Neural crest cell (in vitro differentiated cells): Measurements from ENCODE around the gene ASB7. TPM values are rescaled to one million over a fixed set of nuclear protein-coding genes. Genes with fewer than 3 reads are reported as not detected.

Experiments
- DNase-seq: peaks from one replicate; pipeline ENCODE4 v3.0.0; 2021; ENCODE audit warnings: low read depth, mixed read lengths, low spot score
- H3K27ac Mint-ChIP-seq: one replicate; pipeline ENCODE4 v1.8.0; 2021; ENCODE audit warnings: mild to moderate bottlenecking, mixed read lengths; ENCODE audit not compliant: unreplicated experiment
- H3K27me3 Mint-ChIP-seq: 2 replicates; pipeline ENCODE4 v1.8.0; 2021; ENCODE audit warnings: low read depth, mild to moderate bottlenecking, mixed read lengths
- H3K36me3 Mint-ChIP-seq: 2 replicates; pipeline ENCODE4 v1.8.0; 2021; ENCODE audit warnings: low read depth, mild to moderate bottlenecking, mixed read lengths
- H3K4me1 Mint-ChIP-seq: 2 replicates; pipeline ENCODE4 v1.8.0; 2021; ENCODE audit warnings: mixed read lengths
- H3K4me3 Mint-ChIP-seq: one replicate; pipeline ENCODE4 v1.8.0; 2021; ENCODE audit warnings: mild to moderate bottlenecking, mixed read lengths
- H3K9me3 Mint-ChIP-seq: 2 replicates; pipeline ENCODE4 v1.8.0; 2021; ENCODE audit warnings: mixed read lengths
- CTCF ChIP-seq: fragments of 200-600 bp; sonication (generic); conservative IDR thresholded peaks from 2 replicates; pipeline ENCODE4 v1.5.0; 2021; ENCODE audit warnings: antibody characterized with exemption, mild to moderate bottlenecking
- total RNA-seq: library from RNA; stranded (reverse); gene quantifications from 2 replicates; pipeline ENCODE4 v1.2.1, GENCODE V29; 2021

The ASB7 gene
- total RNA-seq, 1 donor from 2014 or later, result 14.4 TPM

- peak; percentile 91 for TF ChIP-seq CTCF
- H3K27me3 Mint-ChIP-seq, result no peaks in the 10 kb centered on the region
- no peaks in the 10 kb centered on the region for H3K9me3 Mint-ChIP-seq
- peak; percentile 69 for DNase-seq
- H3K4me3 Mint-ChIP-seq, result no peak overlapping the region
- H3K27ac Mint-ChIP-seq, result no peak overlapping the region
- peaks cover 2% of the 10 kb centered on the region for H3K36me3 Mint-ChIP-seq
- no peaks in the 10 kb centered on the region for H3K4me1 Mint-ChIP-seq
Measured at GRCh38 chr15:100627789-100628395, 25.5 kb downstream of the ASB7 start.

GRCh38 chr15:100628746-100629145, 26.4 kb downstream of the ASB7 start:
- no peak for DNase-seq
- Mint-ChIP-seq H3K27ac (no peak overlapping the region), H3K9me3 (no peaks in the 10 kb centered on the region), H3K4me1 (no peaks in the 10 kb centered on the region), H3K27me3 (no peaks in the 10 kb centered on the region), H3K4me3 (no peak overlapping the region), H3K36me3 (peaks cover 2% of the 10 kb centered on the region)
- no peak for TF ChIP-seq CTCF

GRCh38 chr15:100631831-100632230, 29.4 kb downstream of the ASB7 start:
- Mint-ChIP-seq H3K9me3 (no peaks in the 10 kb centered on the region), H3K4me3 (no peak overlapping the region), H3K4me1 (no peaks in the 10 kb centered on the region), H3K36me3 (peaks cover 2% of the 10 kb centered on the region), H3K27me3 (no peaks in the 10 kb centered on the region), H3K27ac (no peak overlapping the region)
- no peak for TF ChIP-seq CTCF
- no peak for DNase-seq

GRCh38 chr15:100633763-100634075, 31.3 kb downstream of the ASB7 start:
- Mint-ChIP-seq H3K4me3 (no peak overlapping the region), H3K27me3 (no peaks in the 10 kb centered on the region), H3K4me1 (no peaks in the 10 kb centered on the region), H3K36me3 (peaks cover 2% of the 10 kb centered on the region), H3K27ac (no peak overlapping the region), H3K9me3 (no peaks in the 10 kb centered on the region)
- DNase-seq, result no peak
- no peak for TF ChIP-seq CTCF

GRCh38 chr15:100635406-100636071, 33.1 kb downstream of the ASB7 start:
- DNase-seq, result no peak
- no peaks in the 10 kb centered on the region for H3K27me3 Mint-ChIP-seq
- no peak for TF ChIP-seq CTCF
- no peaks in the 10 kb centered on the region for H3K9me3 Mint-ChIP-seq
- no peaks in the 10 kb centered on the region for H3K36me3 Mint-ChIP-seq
- no peaks in the 10 kb centered on the region for H3K4me1 Mint-ChIP-seq
- H3K4me3 Mint-ChIP-seq, result no peak overlapping the region
- H3K27ac Mint-ChIP-seq, result no peak overlapping the region
